ENCODE data around the gene BCAR3. TPM values are rescaled to one million over a fixed set of nuclear protein-coding genes. Genes with fewer than 3 reads are reported as not detected.
"Not testable (repeated sequence)": the region's sequence is repeated elsewhere in the genome, so short reads cannot be mapped to it uniquely, and the experiment has no call there.

Gene BCAR3
- total RNA-seq, 5 donors from 2014 or later (not counting 1 experiment from before 2014, with no cell fraction given): 0.63 to 2.5 (median 1.4) TPM

GRCh38 chr1:93701629-93702028 is 20.0 kb upstream of the BCAR3 start:
- CTCF ChIA-PET: interaction anchor here in 1 of 2 donors (0.5 kb wide), 1 partner anchor 16 kb away, joined by 3 read pairs; no protein-coding TSS in a partner anchor
- DNase-seq (no peak), ATAC-seq (replicated peaks in 1 of 4) (no peak)
- Histone ChIP-seq H3K4me3 (ENCODE audit: control insufficient read depth in 1 of 2, extremely low read depth in 1 of 2, low read length in 1 of 2) (no peak overlapping the region), H3K27ac (ENCODE audit: low read length) (no peak overlapping the region), H3K27me3 (replicated peaks in 1 of 2; ENCODE audit: control insufficient read depth in 2 of 2, extremely low read depth in 1 of 2, insufficient read depth in 2 of 2, low read length in 1 of 2) (peaks cover 0 to 4% of the 10 kb centered on the region in 2 experiments), H3K9me3 (no peaks in the 10 kb centered on the region), H3K4me1 (ENCODE audit: control insufficient read depth in 1 of 2, extremely low read depth in 1 of 2, insufficient read depth in 2 of 2, low read length in 2 of 2) (no peaks in the 10 kb centered on the region), H3K36me3 (ENCODE audit: control insufficient read depth in 2 of 2, extremely low read depth in 1 of 2, insufficient read depth in 1 of 2, low read length in 1 of 2) (no peaks in the 10 kb centered on the region)
- POLR2A ChIA-PET: no interaction called here
- H3K4me1 Mint-ChIP-seq: peaks cover 0 to 5% (median 0%) of the 10 kb centered on the region in 3 donors
- H3K9me3 Mint-ChIP-seq: no peaks in the 10 kb centered on the region
- H3K36me3 Mint-ChIP-seq: no peaks in the 10 kb centered on the region
- H3K27me3 Mint-ChIP-seq: no peaks in the 10 kb centered on the region
- H3K27ac Mint-ChIP-seq: no peak overlapping the region
- H3K4me3 Mint-ChIP-seq: no peak overlapping the region

GRCh38 chr1:93700532-93701469 is 19.2 kb upstream of the BCAR3 start:
- CTCF ChIA-PET: no interaction called here
- H3K4me3 Mint-ChIP-seq: no peak overlapping the region
- H3K9me3 ChIP-seq: no peaks in the 10 kb centered on the region
- H3K36me3 ChIP-seq (ENCODE audit: control insufficient read depth in 2 of 2, extremely low read depth in 1 of 2, insufficient read depth in 1 of 2, low read length in 1 of 2): no peaks in the 10 kb centered on the region
- H3K4me3 ChIP-seq (ENCODE audit: control insufficient read depth in 1 of 2, extremely low read depth in 1 of 2, low read length in 1 of 2): no peak overlapping the region
- POLR2A ChIA-PET: no interaction called here
- WGBS (ENCODE audit: insufficient coverage): 91% methylated on average over 12 of the region's 22 CpGs
- no peak for DNase-seq
- H3K27ac ChIP-seq (ENCODE audit: low read length): no peak overlapping the region
- no peaks in the 10 kb centered on the region for H3K27me3 Mint-ChIP-seq
- H3K4me1 ChIP-seq (ENCODE audit: control insufficient read depth in 1 of 2, extremely low read depth in 1 of 2, insufficient read depth in 2 of 2, low read length in 2 of 2): no peaks in the 10 kb centered on the region
- H3K27ac Mint-ChIP-seq: no peak overlapping the region
- H3K27me3 ChIP-seq (replicated peaks in 1 of 2; ENCODE audit: control insufficient read depth in 2 of 2, extremely low read depth in 1 of 2, insufficient read depth in 2 of 2, low read length in 1 of 2): peaks cover 0 to 4% of the 10 kb centered on the region in 2 experiments
- peaks cover 0 to 5% (median 0%) of the 10 kb centered on the region in 3 donors for H3K4me1 Mint-ChIP-seq
- ATAC-seq (replicated peaks in 1 of 4): no peak
- H3K9me3 Mint-ChIP-seq: no peaks in the 10 kb centered on the region
- no peaks in the 10 kb centered on the region for H3K36me3 Mint-ChIP-seq

DNA sequence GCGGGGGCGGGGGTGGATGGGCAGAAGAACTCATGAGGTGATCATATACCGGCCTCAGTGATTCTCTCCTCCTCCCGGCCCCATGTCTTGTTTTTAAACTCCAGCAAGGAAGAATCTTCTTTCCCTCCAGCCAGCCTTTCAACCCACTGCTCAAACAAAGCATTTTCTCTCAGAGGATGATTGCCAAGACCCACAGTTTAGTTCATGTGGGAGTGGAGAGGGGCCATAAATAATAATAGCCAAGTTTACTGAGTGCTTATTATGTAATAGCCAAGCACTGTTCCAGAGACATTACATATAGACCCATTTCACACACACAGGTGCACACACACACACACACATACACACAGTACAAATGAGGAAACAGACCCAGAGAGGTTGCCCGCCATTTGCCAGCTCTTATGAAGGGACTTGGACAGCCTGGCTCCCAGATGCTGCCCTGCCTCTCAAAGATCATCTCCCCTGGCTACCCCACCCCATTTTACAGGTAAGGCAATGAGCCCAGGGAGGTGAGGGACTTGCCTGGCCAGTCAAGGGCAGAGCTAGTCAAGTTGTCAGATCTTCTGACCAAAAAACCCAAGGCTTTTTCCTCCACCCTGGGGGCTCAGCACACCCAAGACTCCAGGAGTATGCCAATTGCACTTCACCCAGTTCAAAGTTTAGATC is 18.0 kb upstream of the BCAR3 start:
- no peak overlapping the region for H3K4me3 ChIP-seq (ENCODE audit: control insufficient read depth in 1 of 2, extremely low read depth in 1 of 2, low read length in 1 of 2)
- no peak for ATAC-seq (replicated peaks in 1 of 4)
- no peak overlapping the region for H3K4me3 Mint-ChIP-seq
- 100% methylated on average over 2 of the region's 5 CpGs for WGBS (ENCODE audit: insufficient coverage)
- peaks cover 0 to 4% of the 10 kb centered on the region in 2 experiments for H3K27me3 ChIP-seq (replicated peaks in 1 of 2; ENCODE audit: control insufficient read depth in 2 of 2, extremely low read depth in 1 of 2, insufficient read depth in 2 of 2, low read length in 1 of 2)
- H3K27me3 Mint-ChIP-seq: no peaks in the 10 kb centered on the region
- peaks cover 0 to 5% (median 0%) of the 10 kb centered on the region in 3 donors for H3K4me1 Mint-ChIP-seq
- POLR2A ChIA-PET: no interaction called here
- no peak overlapping the region for H3K27ac ChIP-seq (ENCODE audit: low read length)
- no peaks in the 10 kb centered on the region for H3K4me1 ChIP-seq (ENCODE audit: control insufficient read depth in 1 of 2, extremely low read depth in 1 of 2, insufficient read depth in 2 of 2, low read length in 2 of 2)
- H3K27ac Mint-ChIP-seq: no peak overlapping the region
- H3K9me3 ChIP-seq: no peaks in the 10 kb centered on the region
- H3K36me3 Mint-ChIP-seq: no peaks in the 10 kb centered on the region
- DNase-seq: no peak
- H3K36me3 ChIP-seq (ENCODE audit: control insufficient read depth in 2 of 2, extremely low read depth in 1 of 2, insufficient read depth in 1 of 2, low read length in 1 of 2): no peaks in the 10 kb centered on the region
- CTCF ChIA-PET: no interaction called here
- no peaks in the 10 kb centered on the region for H3K9me3 Mint-ChIP-seq

- H3K9me3 Mint-ChIP-seq: no peaks in the 10 kb centered on the region
- no peak overlapping the region for H3K27ac Mint-ChIP-seq
- 73% methylated on average over 3 of the region's 5 CpGs for WGBS (ENCODE audit: insufficient coverage)
Observed at GRCh38 chr1:93699049-93699384, 17.4 kb upstream of the BCAR3 start.

GRCh38 chr1:93698329-93699048 is 16.9 kb upstream of the BCAR3 start:
- 71% methylated on average over 1 of the region's 7 CpGs for WGBS (ENCODE audit: insufficient coverage)
- no peak overlapping the region for H3K4me3 ChIP-seq (ENCODE audit: control insufficient read depth in 1 of 2, extremely low read depth in 1 of 2, low read length in 1 of 2)
- H3K27me3 Mint-ChIP-seq: no peaks in the 10 kb centered on the region
- H3K27me3 ChIP-seq (replicated peaks in 1 of 2; ENCODE audit: control insufficient read depth in 2 of 2, extremely low read depth in 1 of 2, insufficient read depth in 2 of 2, low read length in 1 of 2): peaks cover 0 to 4% of the 10 kb centered on the region in 2 experiments
- H3K27ac ChIP-seq (ENCODE audit: low read length): no peak overlapping the region
- H3K9me3 ChIP-seq: no peaks in the 10 kb centered on the region
- CTCF ChIA-PET: no interaction called here
- H3K9me3 Mint-ChIP-seq: no peaks in the 10 kb centered on the region
- H3K36me3 Mint-ChIP-seq: no peaks in the 10 kb centered on the region
- DNase-seq (no peak), ATAC-seq (replicated peaks in 1 of 4) (no peak)
- H3K4me3 Mint-ChIP-seq: no peak overlapping the region
- H3K36me3 ChIP-seq (ENCODE audit: control insufficient read depth in 2 of 2, extremely low read depth in 1 of 2, insufficient read depth in 1 of 2, low read length in 1 of 2): no peaks in the 10 kb centered on the region
- H3K27ac Mint-ChIP-seq: no peak overlapping the region
- POLR2A ChIA-PET: no interaction called here
- H3K4me1 ChIP-seq (ENCODE audit: control insufficient read depth in 1 of 2, extremely low read depth in 1 of 2, insufficient read depth in 2 of 2, low read length in 2 of 2): no peaks in the 10 kb centered on the region
- peaks cover 0 to 4% (median 2%) of the 10 kb centered on the region in 3 donors for H3K4me1 Mint-ChIP-seq

More at GRCh38 chr1:93699049-93699384, 17.4 kb upstream of the BCAR3 start:
- H3K9me3 ChIP-seq: no peaks in the 10 kb centered on the region
- H3K36me3 ChIP-seq (ENCODE audit: control insufficient read depth in 2 of 2, extremely low read depth in 1 of 2, insufficient read depth in 1 of 2, low read length in 1 of 2): no peaks in the 10 kb centered on the region
- ChIA-PET CTCF (no interaction called here), POLR2A (no interaction called here)
- ATAC-seq (replicated peaks in 1 of 4) (no peak), DNase-seq (no peak)
- Mint-ChIP-seq H3K36me3 (no peaks in the 10 kb centered on the region), H3K4me1 (peaks cover 0 to under 1% (median 0%) of the 10 kb centered on the region in 3 donors), H3K27me3 (no peaks in the 10 kb centered on the region), H3K4me3 (no peak overlapping the region)
- no peaks in the 10 kb centered on the region for H3K4me1 ChIP-seq (ENCODE audit: control insufficient read depth in 1 of 2, extremely low read depth in 1 of 2, insufficient read depth in 2 of 2, low read length in 2 of 2)
- peaks cover 0 to 4% of the 10 kb centered on the region in 2 experiments for H3K27me3 ChIP-seq (replicated peaks in 1 of 2; ENCODE audit: control insufficient read depth in 2 of 2, extremely low read depth in 1 of 2, insufficient read depth in 2 of 2, low read length in 1 of 2)
- no peak overlapping the region for H3K4me3 ChIP-seq (ENCODE audit: control insufficient read depth in 1 of 2, extremely low read depth in 1 of 2, low read length in 1 of 2)
- no peak overlapping the region for H3K27ac ChIP-seq (ENCODE audit: low read length)

DNA sequence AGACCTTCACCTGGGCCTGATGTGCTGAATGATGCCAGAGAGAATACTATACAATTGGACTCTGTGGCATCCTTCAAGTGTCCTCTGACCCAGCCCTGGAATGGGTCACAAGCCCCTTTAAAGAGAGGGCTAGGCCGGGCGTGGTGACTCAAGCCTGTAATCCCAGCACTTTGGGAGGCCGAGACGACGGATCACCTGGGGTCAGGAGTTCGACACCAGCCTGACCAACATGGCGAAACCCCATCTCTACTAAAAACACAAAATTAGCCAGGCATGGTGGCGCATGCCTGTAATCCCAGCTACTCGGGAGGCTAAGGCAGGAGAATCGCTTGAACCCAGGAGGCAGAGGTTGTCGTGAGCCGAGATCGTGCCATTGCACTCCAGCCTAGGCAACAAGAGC is 15.9 kb upstream of the BCAR3 start:
- H3K36me3 ChIP-seq (ENCODE audit: control insufficient read depth in 2 of 2, extremely low read depth in 1 of 2, insufficient read depth in 1 of 2, low read length in 1 of 2); H3K36me3 Mint-ChIP-seq; H3K9me3 Mint-ChIP-seq; CTCF ChIA-PET; H3K27ac Mint-ChIP-seq; H3K9me3 ChIP-seq; H3K4me3 ChIP-seq (ENCODE audit: control insufficient read depth in 1 of 2, extremely low read depth in 1 of 2, low read length in 1 of 2); H3K27me3 Mint-ChIP-seq; POLR2A ChIA-PET; H3K27ac ChIP-seq (ENCODE audit: low read length); H3K27me3 ChIP-seq (replicated peaks in 1 of 2; ENCODE audit: control insufficient read depth in 2 of 2, extremely low read depth in 1 of 2, insufficient read depth in 2 of 2, low read length in 1 of 2); H3K4me3 Mint-ChIP-seq; H3K4me1 ChIP-seq (ENCODE audit: control insufficient read depth in 1 of 2, extremely low read depth in 1 of 2, insufficient read depth in 2 of 2, low read length in 2 of 2); ATAC-seq (replicated peaks in 1 of 4); DNase-seq: not testable (repeated sequence)
- 86% methylated on average over 7 of the region's 13 CpGs for WGBS (ENCODE audit: insufficient coverage)
- H3K4me1 Mint-ChIP-seq: peaks cover 0 to 12% (median 10%) of the 10 kb centered on the region in 3 donors

All from T-cell (primary cell).